Activated naive CD8-positive, alpha-beta T cell treated with anti-CD3 and anti-CD28 coated beads, Interleukin-2, amount 10 ng/mL, durations not matched to agents 7 days and 5 days (primary cell): ENCODE results near the gene SNX2. TPM values are rescaled to one million over a fixed set of nuclear protein-coding genes. Genes with fewer than 3 reads are reported as not detected.

Experiments used
- ATAC-seq: fragments of 150-1000 bp; cut with Tn5 transposase; one replicate; pipeline ENCODE4 v1.10.0; 2021; ENCODE audit warnings: low read depth, moderate library complexity
- POLR2A ChIA-PET: fragments of 350-600 bp; sonication (Branson Sonifier 250); formaldehyde crosslinking; loops from one replicate; lab custom pipeline; 2021; ENCODE audit warnings: antibody characterized with exemption; lab: Charles Lee
- DNase-seq: peaks from one replicate; pipeline ENCODE4 v3.0.0; 2021
- H3K27ac Mint-ChIP-seq: one replicate; pipeline ENCODE4 v1.8.0; 2022; ENCODE audit warnings: mild to moderate bottlenecking, mixed read lengths
- H3K27me3 Mint-ChIP-seq: one replicate; pipeline ENCODE4 v1.8.0; 2022; ENCODE audit warnings: mild to moderate bottlenecking, moderate library complexity, mixed read lengths
- H3K36me3 Mint-ChIP-seq: one replicate; pipeline ENCODE4 v1.8.0; 2021; ENCODE audit warnings: mild to moderate bottlenecking, mixed read lengths
- H3K4me1 Mint-ChIP-seq: one replicate; pipeline ENCODE4 v1.8.0; 2021; ENCODE audit warnings: mixed read lengths
- H3K4me3 Mint-ChIP-seq: one replicate; pipeline ENCODE4 v1.8.0; 2022; ENCODE audit warnings: mild to moderate bottlenecking, moderate library complexity, mixed read lengths
- H3K9me3 Mint-ChIP-seq: one replicate; pipeline ENCODE4 v1.8.0; 2021; ENCODE audit warnings: mixed read lengths
- total RNA-seq, 2 experiments: library from RNA; stranded (reverse); gene quantifications; one replicate each; pipeline ENCODE4 v1.2.3, GENCODE V29; 2021

SNX2 gene
- total RNA-seq, 2 experiments from 2014 or later, result 42.9 to 43.0 TPM

GRCh38 chr5:122779451-122779850 is 4.6 kb downstream of the SNX2 start:
- POLR2A ChIA-PET, result no interaction called here
- H3K27me3 Mint-ChIP-seq, result no peaks in the 10 kb centered on the region
- no peak for ATAC-seq
- peaks cover 15% of the 10 kb centered on the region for H3K4me1 Mint-ChIP-seq
- DNase-seq, result no peak
- no peaks in the 10 kb centered on the region for H3K9me3 Mint-ChIP-seq
- H3K27ac Mint-ChIP-seq, result no peak overlapping the region
- H3K4me3 Mint-ChIP-seq, result no peak overlapping the region
- H3K36me3 Mint-ChIP-seq, result no peaks in the 10 kb centered on the region

- POLR2A ChIA-PET, result no interaction called here
- DNase-seq (no peak), ATAC-seq (no peak)
- no peak overlapping the region for H3K27ac Mint-ChIP-seq
- no peak overlapping the region for H3K4me3 Mint-ChIP-seq
- no peaks in the 10 kb centered on the region for H3K9me3 Mint-ChIP-seq
- peaks cover 4% of the 10 kb centered on the region for H3K36me3 Mint-ChIP-seq
- peaks cover 12% of the 10 kb centered on the region for H3K4me1 Mint-ChIP-seq
- H3K27me3 Mint-ChIP-seq, result no peaks in the 10 kb centered on the region
Measured at GRCh38 chr5:122780296-122780695, 5.4 kb downstream of the SNX2 start.

- H3K9me3 Mint-ChIP-seq, result peaks cover 4% of the 10 kb centered on the region
- H3K4me3 Mint-ChIP-seq, result no peak overlapping the region
- no peak for DNase-seq
- H3K4me1 Mint-ChIP-seq, result peaks cover 11% of the 10 kb centered on the region
- H3K36me3 Mint-ChIP-seq, result peaks cover 9% of the 10 kb centered on the region
- POLR2A ChIA-PET, result no interaction called here
- no peaks in the 10 kb centered on the region for H3K27me3 Mint-ChIP-seq
- no peak for ATAC-seq
- no peak overlapping the region for H3K27ac Mint-ChIP-seq
Measured at GRCh38 chr5:122781465-122781864, 6.6 kb downstream of the SNX2 start.

GRCh38 chr5:122785294-122785693 is 10.4 kb downstream of the SNX2 start:
- peaks cover 12% of the 10 kb centered on the region for H3K9me3 Mint-ChIP-seq
- POLR2A ChIA-PET, result no interaction called here
- no peak overlapping the region for H3K4me3 Mint-ChIP-seq
- H3K36me3 Mint-ChIP-seq, result peaks cover 27% of the 10 kb centered on the region
- DNase-seq, result no peak
- H3K27me3 Mint-ChIP-seq, result no peaks in the 10 kb centered on the region
- no peak overlapping the region for H3K27ac Mint-ChIP-seq
- no peak for ATAC-seq
- no peaks in the 10 kb centered on the region for H3K4me1 Mint-ChIP-seq

GRCh38 chr5:122788371-122788770 is 13.5 kb downstream of the SNX2 start:
- no peaks in the 10 kb centered on the region for H3K4me1 Mint-ChIP-seq
- H3K4me3 Mint-ChIP-seq, result no peak overlapping the region
- H3K36me3 Mint-ChIP-seq, result peaks cover 43% of the 10 kb centered on the region

GRCh38 chr5:122788996-122789395 is 14.1 kb downstream of the SNX2 start:
- no peak for ATAC-seq
- Mint-ChIP-seq H3K9me3 (peaks cover 15% of the 10 kb centered on the region), H3K4me1 (no peaks in the 10 kb centered on the region), H3K36me3 (peaks cover 43% of the 10 kb centered on the region), H3K4me3 (no peak overlapping the region), H3K27me3 (no peaks in the 10 kb centered on the region), H3K27ac (no peak overlapping the region)
- POLR2A ChIA-PET, result no interaction called here
- DNase-seq, result no peak

More at GRCh38 chr5:122788371-122788770, 13.5 kb downstream of the SNX2 start:
- DNase-seq, result no peak
- no peak for ATAC-seq
- Mint-ChIP-seq H3K9me3 (peaks cover 15% of the 10 kb centered on the region), H3K27ac (no peak overlapping the region), H3K27me3 (no peaks in the 10 kb centered on the region)
- POLR2A ChIA-PET, result no interaction called here

- no peak overlapping the region for H3K27ac Mint-ChIP-seq
- ATAC-seq (no peak), DNase-seq (no peak)
- no peak overlapping the region for H3K4me3 Mint-ChIP-seq
- peaks cover 15% of the 10 kb centered on the region for H3K9me3 Mint-ChIP-seq
- POLR2A ChIA-PET, result no interaction called here
- H3K4me1 Mint-ChIP-seq, result no peaks in the 10 kb centered on the region
- no peaks in the 10 kb centered on the region for H3K27me3 Mint-ChIP-seq
- H3K36me3 Mint-ChIP-seq, result peaks cover 45% of the 10 kb centered on the region
Measured at GRCh38 chr5:122789461-122790171, 14.7 kb downstream of the SNX2 start.

GRCh38 chr5:122790354-122791103 is 15.6 kb downstream of the SNX2 start:
- H3K4me3 Mint-ChIP-seq, result no peak overlapping the region
- POLR2A ChIA-PET, result no interaction called here
- ATAC-seq (no peak), DNase-seq (no peak)
- H3K4me1 Mint-ChIP-seq, result no peaks in the 10 kb centered on the region
- H3K36me3 Mint-ChIP-seq, result peaks cover 41% of the 10 kb centered on the region
- H3K27ac Mint-ChIP-seq, result no peak overlapping the region
- peaks cover 13% of the 10 kb centered on the region for H3K9me3 Mint-ChIP-seq
- no peaks in the 10 kb centered on the region for H3K27me3 Mint-ChIP-seq

GRCh38 chr5:122805481-122805880 is 30.6 kb downstream of the SNX2 start:
- Mint-ChIP-seq H3K4me3 (no peak overlapping the region), H3K4me1 (no peaks in the 10 kb centered on the region), H3K9me3 (no peaks in the 10 kb centered on the region), H3K27ac (no peak overlapping the region), H3K27me3 (no peaks in the 10 kb centered on the region), H3K36me3 (peaks cover 28% of the 10 kb centered on the region)
- ATAC-seq, result no peak
- POLR2A ChIA-PET, result no interaction called here
- DNase-seq, result no peak

GRCh38 chr5:122810405-122810804 is 35.5 kb downstream of the SNX2 start:
- POLR2A ChIA-PET, result no interaction called here

GRCh38 chr5:122815218-122815767 is 40.4 kb downstream of the SNX2 start:
- H3K36me3 Mint-ChIP-seq, result peaks cover 7% of the 10 kb centered on the region
- POLR2A ChIA-PET, result no interaction called here
- H3K27me3 Mint-ChIP-seq, result no peaks in the 10 kb centered on the region
- H3K4me1 Mint-ChIP-seq, result no peaks in the 10 kb centered on the region
- no peak overlapping the region for H3K27ac Mint-ChIP-seq
- H3K4me3 Mint-ChIP-seq, result no peak overlapping the region
- ATAC-seq (no peak), DNase-seq (no peak)
- no peaks in the 10 kb centered on the region for H3K9me3 Mint-ChIP-seq

More at GRCh38 chr5:122810405-122810804, 35.5 kb downstream of the SNX2 start:
- Mint-ChIP-seq H3K27ac (no peak overlapping the region), H3K9me3 (no peaks in the 10 kb centered on the region), H3K4me3 (no peak overlapping the region), H3K4me1 (no peaks in the 10 kb centered on the region), H3K27me3 (no peaks in the 10 kb centered on the region), H3K36me3 (peaks cover 21% of the 10 kb centered on the region)
- DNase-seq (no peak), ATAC-seq (no peak)

GRCh38 chr5:122816756-122817155 is 41.9 kb downstream of the SNX2 start:
- ATAC-seq (no peak), DNase-seq (no peak)
- peaks cover 4% of the 10 kb centered on the region for H3K36me3 Mint-ChIP-seq
- H3K9me3 Mint-ChIP-seq, result no peaks in the 10 kb centered on the region
- POLR2A ChIA-PET, result no interaction called here
- H3K4me3 Mint-ChIP-seq, result no peak overlapping the region
- no peaks in the 10 kb centered on the region for H3K27me3 Mint-ChIP-seq
- no peak overlapping the region for H3K27ac Mint-ChIP-seq
- H3K4me1 Mint-ChIP-seq, result no peaks in the 10 kb centered on the region

- Mint-ChIP-seq H3K27me3 (no peaks in the 10 kb centered on the region), H3K27ac (no peak overlapping the region), H3K36me3 (peaks cover 6% of the 10 kb centered on the region), H3K4me3 (no peak overlapping the region), H3K9me3 (no peaks in the 10 kb centered on the region), H3K4me1 (no peaks in the 10 kb centered on the region)
- ATAC-seq, result no peak
- POLR2A ChIA-PET, result no interaction called here
- DNase-seq, result no peak
Measured at GRCh38 chr5:122831984-122832383, 57.1 kb downstream of the SNX2 start.

GRCh38 chr5:122835681-122836080 is 60.8 kb downstream of the SNX2 start:
- peaks cover 11% of the 10 kb centered on the region for H3K27me3 Mint-ChIP-seq
- ATAC-seq (no peak), DNase-seq (no peak)
- no peak overlapping the region for H3K27ac Mint-ChIP-seq
- H3K36me3 Mint-ChIP-seq, result peaks cover 2% of the 10 kb centered on the region
- POLR2A ChIA-PET, result no interaction called here
- H3K9me3 Mint-ChIP-seq, result peaks cover 3% of the 10 kb centered on the region
- no peak overlapping the region for H3K4me3 Mint-ChIP-seq
- H3K4me1 Mint-ChIP-seq, result no peaks in the 10 kb centered on the region
